Neural progenitor cell (in vitro differentiated cells): Measurements from ENCODE around the gene EMSY. TPM values are rescaled to one million over a fixed set of nuclear protein-coding genes. Genes with fewer than 3 reads are reported as not detected.

Source experiments
- DNase-seq: peaks from one replicate; pipeline ENCODE4 v3.0.0-alpha.2; 2016; ENCODE audit warnings: low spot score
- H2AFZ ChIP-seq: fragments of 200-600 bp; sonication (generic); replicated peaks from 2 replicates; pipeline ENCODE4 v1.6.1; 2016; ENCODE audit warnings: antibody characterized with exemption
- H3F3A ChIP-seq: fragments of 200-600 bp; sonication (generic); 2 replicates; pipeline ENCODE4 v1.6.1; 2016; ENCODE audit warnings: antibody characterized with exemption, low read depth
- H3K27ac ChIP-seq: fragments of 200-600 bp; sonication (generic); 2 replicates; pipeline ENCODE4 v1.5.1; 2016; ENCODE audit warnings: mild to moderate bottlenecking
- H3K27me3 ChIP-seq: fragments of 200-600 bp; sonication (generic); 2 replicates; pipeline ENCODE4 v1.6.1; 2016; ENCODE audit warnings: mild to moderate bottlenecking, moderate library complexity
- H3K36me3 ChIP-seq: fragments of 200-600 bp; sonication (generic); 2 replicates; pipeline ENCODE4 v1.5.1; 2016
- H3K4me1 ChIP-seq: fragments of 200-600 bp; sonication (generic); 2 replicates; pipeline ENCODE4 v1.6.1; 2016; ENCODE audit warnings: mixed run types
- H3K4me2 ChIP-seq: fragments of 200-600 bp; sonication (generic); 2 replicates; pipeline ENCODE4 v1.6.1; 2016
- H3K4me3 ChIP-seq: fragments of 200-600 bp; sonication (generic); 2 replicates; pipeline ENCODE4 v1.5.1; 2016
- H3K79me2 ChIP-seq: fragments of 200-600 bp; sonication (generic); 2 replicates; pipeline ENCODE4 v1.6.1; 2016; ENCODE audit warnings: low read depth
- H3K9ac ChIP-seq: fragments of 200-600 bp; sonication (generic); 2 replicates; pipeline ENCODE4 v1.6.1; 2016
- H3K9me3 ChIP-seq: fragments of 200-600 bp; sonication (generic); 2 replicates; pipeline ENCODE4 v1.5.1; 2016; ENCODE audit warnings: low read depth
- H4K20me1 ChIP-seq: fragments of 200-600 bp; sonication (generic); 2 replicates; pipeline ENCODE4 v1.6.1; 2016; ENCODE audit warnings: low read depth
- H3K27ac Mint-ChIP-seq: 3 replicates; pipeline ENCODE4 v1.8.0; 2021; ENCODE audit warnings: mixed read lengths
- H3K27me3 Mint-ChIP-seq: 2 replicates; pipeline ENCODE4 v1.8.0; 2022; ENCODE audit warnings: low read depth, mild to moderate bottlenecking, inconsistent platforms, moderate library complexity, mixed read lengths; ENCODE audit not compliant: insufficient read depth
- H3K36me3 Mint-ChIP-seq: 3 replicates; pipeline ENCODE4 v1.8.0; 2021; ENCODE audit warnings: mixed read lengths
- H3K4me1 Mint-ChIP-seq: 3 replicates; pipeline ENCODE4 v1.8.0; 2021; ENCODE audit warnings: mixed read lengths
- H3K4me3 Mint-ChIP-seq: 3 replicates; pipeline ENCODE4 v1.8.0; 2021; ENCODE audit warnings: mild to moderate bottlenecking, moderate library complexity, mixed read lengths
- H3K9me3 Mint-ChIP-seq: 3 replicates; pipeline ENCODE4 v1.8.0; 2020; ENCODE audit warnings: mixed read lengths
- EZH2 ChIP-seq: fragments of 200-600 bp; sonication (generic); IDR thresholded peaks from 2 replicates; pipeline ENCODE4 v1.6.1; 2017; ENCODE audit warnings: antibody characterized with exemption, mild to moderate bottlenecking, moderate library complexity
- EZH2phosphoT487 ChIP-seq: fragments of 200-600 bp; sonication (generic); IDR thresholded peaks from 2 replicates; pipeline ENCODE4 v1.6.1; 2017; ENCODE audit warnings: antibody characterized with exemption
- total RNA-seq: library from RNA; depleted of rRNA; stranded (reverse); fragments of >200 nt; gene quantifications from 2 replicates; pipeline ENCODE4 v1.2.3, GENCODE V29; 2015; ENCODE audit warnings: low replicate concordance
- TF ChIP-seq, protein P1 (sequence below): fragments of 200-600 bp; sonication (generic); IDR thresholded peaks from 2 replicates; pipeline ENCODE4 v1.5.1; 2017; ENCODE audit warnings: antibody characterized with exemption, mild to moderate bottlenecking

EMSY gene
- total RNA-seq, 1 donor from 2014 or later, result 92.0 TPM

- H4K20me1 ChIP-seq, result peaks cover 3% of the 10 kb centered on the region
- H2AFZ ChIP-seq, result no peak overlapping the region
- H3K27ac ChIP-seq, result no peak overlapping the region
- TF ChIP-seq EZH2phosphoT487 (no peak), EZH2 (no peak)
- TF ChIP-seq, protein P1, sequence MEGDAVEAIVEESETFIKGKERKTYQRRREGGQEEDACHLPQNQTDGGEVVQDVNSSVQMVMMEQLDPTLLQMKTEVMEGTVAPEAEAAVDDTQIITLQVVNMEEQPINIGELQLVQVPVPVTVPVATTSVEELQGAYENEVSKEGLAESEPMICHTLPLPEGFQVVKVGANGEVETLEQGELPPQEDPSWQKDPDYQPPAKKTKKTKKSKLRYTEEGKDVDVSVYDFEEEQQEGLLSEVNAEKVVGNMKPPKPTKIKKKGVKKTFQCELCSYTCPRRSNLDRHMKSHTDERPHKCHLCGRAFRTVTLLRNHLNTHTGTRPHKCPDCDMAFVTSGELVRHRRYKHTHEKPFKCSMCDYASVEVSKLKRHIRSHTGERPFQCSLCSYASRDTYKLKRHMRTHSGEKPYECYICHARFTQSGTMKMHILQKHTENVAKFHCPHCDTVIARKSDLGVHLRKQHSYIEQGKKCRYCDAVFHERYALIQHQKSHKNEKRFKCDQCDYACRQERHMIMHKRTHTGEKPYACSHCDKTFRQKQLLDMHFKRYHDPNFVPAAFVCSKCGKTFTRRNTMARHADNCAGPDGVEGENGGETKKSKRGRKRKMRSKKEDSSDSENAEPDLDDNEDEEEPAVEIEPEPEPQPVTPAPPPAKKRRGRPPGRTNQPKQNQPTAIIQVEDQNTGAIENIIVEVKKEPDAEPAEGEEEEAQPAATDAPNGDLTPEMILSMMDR, result no peak
- H3K4me3 Mint-ChIP-seq, result peak overlapping the region; percentile 93
- H3K36me3 Mint-ChIP-seq, result peaks cover 18% of the 10 kb centered on the region
- H3K4me1 Mint-ChIP-seq, result peaks cover 32% of the 10 kb centered on the region
- H3K4me2 ChIP-seq, result peak overlapping the region; percentile 98
- peaks cover 14% of the 10 kb centered on the region for H3K36me3 ChIP-seq
- no peaks in the 10 kb centered on the region for H3K9me3 ChIP-seq
- no peaks in the 10 kb centered on the region for H3K9me3 Mint-ChIP-seq
- peak overlapping the region; percentile 95 for H3K4me3 ChIP-seq
- no peak for DNase-seq
- peaks cover 29% of the 10 kb centered on the region for H3K4me1 ChIP-seq
- H3F3A ChIP-seq, result peaks cover 20% of the 10 kb centered on the region
- peak overlapping the region; percentile 98 for H3K27ac Mint-ChIP-seq
- H3K27me3 Mint-ChIP-seq, result no peaks in the 10 kb centered on the region
- no peaks in the 10 kb centered on the region for H3K27me3 ChIP-seq
- peaks cover 67% of the 10 kb centered on the region for H3K79me2 ChIP-seq
- peak overlapping the region; percentile 97 for H3K9ac ChIP-seq
Measured at GRCh38 chr11:76443268-76443980, 1.4 kb upstream of the EMSY start.

DNA sequence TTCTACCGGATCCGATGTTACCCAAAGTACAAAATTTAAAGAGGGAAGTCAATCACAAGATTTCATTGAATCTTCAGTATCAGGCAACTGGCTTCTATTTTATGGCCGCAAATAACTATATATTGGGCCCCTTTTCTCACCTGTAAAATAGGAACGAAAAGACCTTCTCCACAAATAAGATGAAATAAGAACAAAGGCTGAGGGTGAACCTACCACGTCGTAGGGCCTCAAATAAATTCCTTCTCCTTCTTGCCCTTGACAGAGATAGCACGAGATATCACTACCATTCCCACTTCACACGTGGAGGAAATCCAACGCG is 794 bp upstream of the EMSY start:
- H3K4me1 ChIP-seq, result peaks cover 35% of the 10 kb centered on the region
- peak overlapping the region; percentile 97 for H3K9ac ChIP-seq
- H3K36me3 ChIP-seq, result peaks cover 14% of the 10 kb centered on the region
- H2AFZ ChIP-seq, result peak overlapping the region; percentile 70
- H3K27ac Mint-ChIP-seq, result peak overlapping the region; percentile 98
- H3K9me3 Mint-ChIP-seq, result no peaks in the 10 kb centered on the region
- peaks cover 20% of the 10 kb centered on the region for H3F3A ChIP-seq
- peaks cover 3% of the 10 kb centered on the region for H4K20me1 ChIP-seq
- H3K79me2 ChIP-seq, result peaks cover 73% of the 10 kb centered on the region
- TF ChIP-seq, protein P1, result no peak
- no peak for TF ChIP-seq EZH2
- peak overlapping the region; percentile 93 for H3K4me3 Mint-ChIP-seq
- peaks cover 35% of the 10 kb centered on the region for H3K4me1 Mint-ChIP-seq
- no peaks in the 10 kb centered on the region for H3K27me3 Mint-ChIP-seq
- peak overlapping the region; percentile 95 for H3K4me3 ChIP-seq
- H3K36me3 Mint-ChIP-seq, result peaks cover 21% of the 10 kb centered on the region
- H3K27me3 ChIP-seq, result no peaks in the 10 kb centered on the region
- no peak for DNase-seq
- peak overlapping the region; percentile 98 for H3K4me2 ChIP-seq
- peak overlapping the region; percentile 91 for H3K27ac ChIP-seq
- H3K9me3 ChIP-seq, result no peaks in the 10 kb centered on the region

DNA sequence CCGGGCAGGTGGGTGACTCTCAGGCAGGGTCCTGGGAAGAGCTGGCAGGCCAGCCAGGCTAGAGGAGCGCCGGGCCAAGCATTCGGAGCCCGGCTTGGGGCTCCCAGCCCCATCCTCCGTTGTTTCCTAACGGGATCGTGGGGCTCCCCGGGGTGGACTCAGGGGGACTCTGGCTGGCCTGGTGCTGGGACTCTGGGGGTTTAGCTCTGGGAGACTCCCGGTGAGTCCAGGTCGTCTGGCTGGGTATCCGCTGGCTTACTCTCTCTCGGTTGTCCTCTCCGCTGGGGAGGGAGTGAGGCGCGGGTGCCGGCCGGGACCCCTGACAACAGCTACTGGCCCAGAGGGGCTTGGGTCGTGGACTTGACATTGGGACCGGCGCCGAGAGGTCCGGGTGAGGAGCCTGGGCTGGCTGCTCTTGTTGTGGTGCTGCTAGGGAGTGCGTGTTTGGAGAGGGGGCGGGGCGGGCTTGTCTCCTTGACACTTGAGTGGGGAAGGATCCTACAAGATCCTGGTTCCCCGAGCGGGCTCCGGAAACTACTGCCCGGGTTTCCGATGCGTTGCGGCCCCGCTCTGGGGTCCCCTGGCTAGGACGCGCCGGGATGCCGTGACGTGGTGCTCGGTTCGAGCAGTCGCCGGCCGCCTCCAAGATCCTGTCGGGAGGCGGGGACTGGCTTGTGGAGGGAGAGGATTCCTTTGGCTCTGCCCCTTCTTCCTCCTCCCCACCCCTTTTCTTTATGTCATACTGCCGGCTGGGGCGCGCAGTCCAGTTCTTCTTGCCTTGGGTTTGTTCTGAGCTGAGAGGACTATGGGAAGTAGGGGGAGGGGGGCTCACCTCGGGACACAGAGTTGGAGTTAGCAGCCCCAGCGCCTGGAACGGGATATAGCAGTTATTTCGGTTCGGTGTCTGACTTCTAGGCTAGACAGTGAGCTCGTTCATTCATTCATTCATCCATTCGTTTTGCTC is 585 bp downstream of the EMSY start:
- Histone ChIP-seq H3K9ac (peak overlapping the region; percentile 92), H3K27ac (peak overlapping the region; percentile 91), H3K27me3 (no peaks in the 10 kb centered on the region), H4K20me1 (peaks cover 3% of the 10 kb centered on the region), H3K79me2 (peaks cover 86% of the 10 kb centered on the region), H3K9me3 (no peaks in the 10 kb centered on the region), H3F3A (peaks cover 20% of the 10 kb centered on the region), H3K4me1 (peaks cover 43% of the 10 kb centered on the region), H3K4me2 (peak overlapping the region; percentile 95), H3K4me3 (peak overlapping the region; percentile 95), H3K36me3 (peaks cover 14% of the 10 kb centered on the region), H2AFZ (no peak overlapping the region)
- peak overlapping the region; percentile 93 for H3K4me3 Mint-ChIP-seq
- H3K36me3 Mint-ChIP-seq, result peaks cover 20% of the 10 kb centered on the region
- no peaks in the 10 kb centered on the region for H3K9me3 Mint-ChIP-seq
- TF ChIP-seq EZH2phosphoT487 (no peak), EZH2 (no peak)
- TF ChIP-seq, protein P1, result peak; percentile 33
- H3K27me3 Mint-ChIP-seq, result no peaks in the 10 kb centered on the region
- peak; percentile 95 for DNase-seq
- H3K4me1 Mint-ChIP-seq, result peaks cover 37% of the 10 kb centered on the region
- H3K27ac Mint-ChIP-seq, result peak overlapping the region; percentile 65
